K562 (cell line): Measurements from ENCODE around the gene PUM1. TPM values are rescaled to one million over a fixed set of nuclear protein-coding genes. Genes with fewer than 3 reads are reported as not detected.
A peak's percentile ranks its signal among the peaks of the same experiment; 100 is the strongest.

Experiments used
- ATAC-seq: fragments of 200-7000 bp; cut with Tn5 transposase; 3 replicates; pipeline ENCODE4 v1.9.1; 2020; ENCODE audit warnings: moderate library complexity
- BruUV-seq: library from RNA; stranded (reverse); fragments of 400-500 nt; replicated peaks from 2 replicates; lab custom pipeline; 2021; lab: Mats Ljungman, UMichigan
- CTCF ChIA-PET: fragments of 300-600 bp; formaldehyde crosslinking; extraction: SDS; loops from one replicate; lab custom pipeline; 2021; ENCODE audit warnings: low intra/inter-chr PET ratio; lab: Yijun Ruan, JAX
- POLR2A ChIA-PET: fragments of 300-600, 350-650 bp; sonication (Branson Sonifier 250); formaldehyde crosslinking; extraction: SDS; loops from one replicate; lab custom pipeline; 2021; ENCODE audit warnings: antibody characterized with exemption, inconsistent platforms; lab: Yijun Ruan, JAX
- DNase-seq, 4 experiments: peaks; one replicate each; pipeline versions ENCODE4 v3.0.0 to v3.0.0-alpha.2; 2011 to 2018; ENCODE audit warnings: low spot score in 3 of 4, mixed read lengths in 3 of 4; ENCODE audit errors: extremely low read depth in 1 of 4
- FAIRE-seq: peaks from 2 replicates; lab custom pipeline; 2011; peaks lifted over from hg19 to GRCh38; lab: Jason Lieb, UNC
- H2AFZ ChIP-seq: 2 replicates; pipeline ENCODE4 v1.6.0; 2011; ENCODE audit warnings: low read depth, low read length, control low read depth, inconsistent platforms
- H3K27ac ChIP-seq: fragments of 200-600 bp; 3 replicates; pipeline ENCODE4 v1.8.0; 2011; ENCODE audit warnings: low read depth, mild to moderate bottlenecking, control low read depth, inconsistent platforms, low read length, moderate library complexity, mixed read lengths; ENCODE audit errors: extremely low read depth
- H3K27me3 ChIP-seq, 2 experiments: fragments of 300-600 bp in 1 of 2; 2 replicates in 1 of 2; 3 replicates in 1 of 2; pipeline versions ENCODE4 v1.6.0 to v1.8.0; 2011; ENCODE audit warnings: inconsistent platforms in 2 of 2, low read length in 2 of 2, mild to moderate bottlenecking in 1 of 2, mixed read lengths in 1 of 2, moderate library complexity in 1 of 2; ENCODE audit not compliant: control insufficient read depth in 2 of 2, insufficient read depth in 2 of 2
- H3K36me3 ChIP-seq: fragments of 300-600 bp; 3 replicates; pipeline ENCODE4 v1.8.0; 2011; ENCODE audit warnings: mild to moderate bottlenecking, low read length, inconsistent platforms; ENCODE audit not compliant: control insufficient read depth, insufficient read depth
- H3K4me1 ChIP-seq, 2 experiments: fragments of 200-600 bp in 1 of 2; replicated peaks in 1 of 2; 2 replicates in 1 of 2; 3 replicates in 1 of 2; pipeline versions ENCODE4 v1.5.1 to v1.8.0; 2011; ENCODE audit warnings: inconsistent platforms in 2 of 2, low read length in 2 of 2, mild to moderate bottlenecking in 1 of 2, mixed read lengths in 1 of 2, moderate library complexity in 1 of 2; ENCODE audit not compliant: control insufficient read depth in 2 of 2, insufficient read depth in 2 of 2
- H3K4me2 ChIP-seq: 2 replicates; pipeline ENCODE4 v1.6.1; 2011; ENCODE audit warnings: low read length, control low read depth, inconsistent platforms, mixed read lengths; ENCODE audit not compliant: insufficient read depth
- H3K4me3 ChIP-seq: fragments of 200-600 bp; sonication (generic), shearing (Covaris generic); 2 replicates; pipeline ENCODE4 v1.5.1; 2016; ENCODE audit warnings: control low read depth, inconsistent platforms
- H3K79me2 ChIP-seq: fragments of 200-600 bp; 3 replicates; pipeline ENCODE4 v1.8.0; 2011; ENCODE audit warnings: low read length, inconsistent platforms; ENCODE audit not compliant: control insufficient read depth, insufficient read depth
- H3K9ac ChIP-seq, 2 experiments: 2 replicates each; pipeline versions ENCODE4 v1.6.0 to v1.6.1; 2011; ENCODE audit warnings: low read depth in 2 of 2, low read length in 2 of 2, control low read depth in 1 of 2, inconsistent platforms in 1 of 2, mild to moderate bottlenecking in 1 of 2, mixed read lengths in 1 of 2; ENCODE audit not compliant: insufficient read depth in 1 of 2
- H3K9me1 ChIP-seq: one replicate; pipeline ENCODE4 v1.6.0; 2011; ENCODE audit warnings: inconsistent platforms, mild to moderate bottlenecking, low read length, moderate library complexity; ENCODE audit not compliant: control insufficient read depth, insufficient read depth
- H3K9me3 ChIP-seq: replicated peaks from 2 replicates; pipeline ENCODE4 v1.5.1; 2011; ENCODE audit warnings: low read depth, low read length, inconsistent platforms; ENCODE audit not compliant: control insufficient read depth, insufficient read depth
- H4K20me1 ChIP-seq: replicated peaks from 2 replicates; pipeline ENCODE4 v1.6.1; 2011; ENCODE audit warnings: low read length, inconsistent platforms, mixed read lengths; ENCODE audit not compliant: control insufficient read depth, insufficient read depth
- BMI1 ChIP-seq: fragments of 150-350 bp; IDR thresholded peaks from 2 replicates; pipeline ENCODE4 v1.6.1; 2014; ENCODE audit warnings: low read length
- BRD9 ChIP-seq: fragments of 450-650 bp; IDR thresholded peaks from 2 replicates; pipeline ENCODE4 v1.6.1; 2018; ENCODE audit warnings: low read depth; ENCODE audit not compliant: partially characterized antibody
- CEBPG ChIP-seq, 3 experiments: fragments of 200-800 bp in 1 of 3; sonication (Bioruptor generic) in 1 of 3; sonication (generic) in 1 of 3; formaldehyde crosslinking in 1 of 3; IDR thresholded peaks in 2 of 3; conservative IDR thresholded peaks in 1 of 3; 2 replicates each; pipeline versions ENCODE4 v1.6.1 to v1.8.0; 2016 to 2022; ENCODE audit warnings: missing compliant biosample characterization in 2 of 3, missing genetic modification characterization in 2 of 3, mild to moderate bottlenecking in 1 of 3, missing genetic modification reagents in 1 of 3
- ELF2 ChIP-seq: fragments of 250-450 bp; sonication (Bioruptor Pico); IDR thresholded peaks from 2 replicates; pipeline ENCODE4 v1.5.0; 2021; ENCODE audit warnings: mild to moderate bottlenecking
- HMGN3 ChIP-seq: IDR thresholded peaks from 2 replicates; pipeline ENCODE4 v1.6.1; 2011; ENCODE audit warnings: borderline replicate concordance, low read depth, mild to moderate bottlenecking, mixed read lengths, low read length; ENCODE audit not compliant: insufficient read length; ENCODE audit errors: extremely low read depth
- SIX5 ChIP-seq, 2 experiments: IDR thresholded peaks; 2 replicates each; pipeline ENCODE4 v1.6.1; 2011; ENCODE audit warnings: low read length in 2 of 2, borderline replicate concordance in 1 of 2, low read depth in 1 of 2, mild to moderate bottlenecking in 1 of 2, moderate library complexity in 1 of 2; ENCODE audit not compliant: insufficient read depth in 1 of 2
- TEAD2 ChIP-seq: fragments of 450-650 bp; IDR thresholded peaks from 2 replicates; pipeline ENCODE4 v1.6.1; 2016; ENCODE audit warnings: missing genetic modification characterization, control low read depth, missing compliant biosample characterization
- WGBS: fragments of 100-300 bp; shearing (Covaris generic); methylation state at CpG from one replicate; pipeline ENCODE4 v1.1.6; 2016; ENCODE audit warnings: low coverage, mixed read lengths; ENCODE audit not compliant: insufficient coverage; ENCODE audit errors: missing lambda C conversion rate; 5-methylcytosine and 5-hydroxymethylcytosine counted together
- in situ Hi-C: fragments of 300-500 bp; cut with MboI; formaldehyde crosslinking; loops from 4 replicates; pipeline ENCODE4 v1.15.0; 2018; ENCODE audit warnings: inconsistent platforms, mixed read lengths
- intact Hi-C: fragments of 100-400 bp; cut with micrococcal nuclease; formaldehyde crosslinking; loops from 2 replicates; pipeline ENCODE4 v1.14.2; 2022
- polyA plus RNA-seq, 8 experiments: library from polyadenylated mRNA; depleted of rRNA in 4 of 8; stranded (reverse) in 5 of 8; unstranded in 3 of 8; fragments of >200 nt; fragmentation: Nextera tagmentation in 2 of 8; fragmentation: Illumina TruSeq in 1 of 8; extraction: Ambion mirVana in 2 of 8; extraction: Trizol in 1 of 8; gene quantifications; 2 replicates each; pipeline versions ENCODE4 v1.2.1 to v1.2.3, GENCODE V29; 2011 to 2014; ENCODE audit warnings: inconsistent platforms in 1 of 8, missing spikeins in 1 of 8
- total RNA-seq, 7 experiments: library from RNA; depleted of rRNA in 6 of 7; stranded (reverse); fragments of >200 nt in 6 of 7; fragmentation: Illumina TruSeq in 2 of 7; extraction: Trizol in 2 of 7; gene quantifications; 2 replicates each; pipeline versions ENCODE4 v1.2.1 to v1.2.3, GENCODE V29; 2011 to 2021; ENCODE audit warnings: low replicate concordance in 1 of 7

Gene PUM1
- total and polyA plus RNA-seq, 9 of the 15 experiments (the other 6 are each of a cell fraction or from before 2014, with no cell fraction given) = 37.7 to 104 (median 55.7) TPM

- H4K20me1 ChIP-seq = peaks cover 11% of the 10 kb centered on the region
- no peak overlapping the region for H2AFZ ChIP-seq
- BruUV-seq = no TSS peak
- H3K27me3 ChIP-seq = no peaks in the 10 kb centered on the region
- FAIRE-seq (no peak), DNase-seq (no peak), ATAC-seq (peak; percentile 34; the same call in 2 of the 3 replicates)
- H3K4me2 ChIP-seq = no peak overlapping the region
- no peak for TF ChIP-seq BRD9
- TF ChIP-seq HMGN3 = no peak
- TF ChIP-seq ELF2 (CRISPR knock-in tag) = no peak
- TF ChIP-seq CEBPG (CRISPR knock-in tag; IDR thresholded peaks at IDR 0.05) = no peak
- no peak for TF ChIP-seq CEBPG (tag; conservative IDR thresholded peaks at IDR 0.05 in 1 of 2, IDR thresholded peaks at IDR 0.05 in 1 of 2)
- no peak for TF ChIP-seq BMI1
- no peak for TF ChIP-seq SIX5 (IDR thresholded peaks at IDR 0.05; ENCODE audit: borderline replicate concordance in 1 of 2, insufficient read depth in 1 of 2, low read depth in 1 of 2, low read length in 2 of 2)
- no peak for TF ChIP-seq TEAD2
- no peak overlapping the region for H3K27ac ChIP-seq
- no peaks in the 10 kb centered on the region for H3K9me3 ChIP-seq
- no peak overlapping the region for H3K4me3 ChIP-seq
- H3K79me2 ChIP-seq = peaks cover 89% of the 10 kb centered on the region
- H3K36me3 ChIP-seq = peaks cover 73% of the 10 kb centered on the region
- intact Hi-C loops (no loop called here), in situ Hi-C loops (no loop called here)
- peak overlapping the region in 1 of 2 experiments; percentile 30; a peak in 1 of 4 replicates for H3K9ac ChIP-seq
- POLR2A ChIA-PET = interaction anchor here (0.6 to 3.2 kb wide), 5 partner anchors 9 to 259 kb away, joined by 3 to 13 read pairs (median 4); no protein-coding TSS in a partner anchor
- peaks cover 4 to 6% of the 10 kb centered on the region in 2 experiments; a peak in 3 of 5 replicates for H3K4me1 ChIP-seq
- 87% methylated on average over 4 of the region's 4 CpGs for WGBS
- peaks cover 4% of the 10 kb centered on the region for H3K9me1 ChIP-seq
- CTCF ChIA-PET = no interaction called here
Measured at GRCh38 chr1:30984991-30985503, 80.5 kb downstream of the PUM1 start.
